Erythroblast (primary cell): ENCODE data around the gene GPR27.

ENCODE experiments used
- DNase-seq, 2 experiments: peaks; one replicate each; lab custom pipeline; 2025; lab: John Stamatoyannopoulos, UW
- GATA1 ChIP-seq: IDR thresholded peaks from 2 replicates; pipeline ENCODE4 v1.6.1; 2011; ENCODE audit warnings: low read depth, mild to moderate bottlenecking, control low read depth, low read length, moderate library complexity
- POLR2A ChIP-seq: IDR thresholded peaks from 2 replicates; pipeline ENCODE4 v1.6.1; 2011; ENCODE audit warnings: mild to moderate bottlenecking, low read length

Gene GPR27

DNA sequence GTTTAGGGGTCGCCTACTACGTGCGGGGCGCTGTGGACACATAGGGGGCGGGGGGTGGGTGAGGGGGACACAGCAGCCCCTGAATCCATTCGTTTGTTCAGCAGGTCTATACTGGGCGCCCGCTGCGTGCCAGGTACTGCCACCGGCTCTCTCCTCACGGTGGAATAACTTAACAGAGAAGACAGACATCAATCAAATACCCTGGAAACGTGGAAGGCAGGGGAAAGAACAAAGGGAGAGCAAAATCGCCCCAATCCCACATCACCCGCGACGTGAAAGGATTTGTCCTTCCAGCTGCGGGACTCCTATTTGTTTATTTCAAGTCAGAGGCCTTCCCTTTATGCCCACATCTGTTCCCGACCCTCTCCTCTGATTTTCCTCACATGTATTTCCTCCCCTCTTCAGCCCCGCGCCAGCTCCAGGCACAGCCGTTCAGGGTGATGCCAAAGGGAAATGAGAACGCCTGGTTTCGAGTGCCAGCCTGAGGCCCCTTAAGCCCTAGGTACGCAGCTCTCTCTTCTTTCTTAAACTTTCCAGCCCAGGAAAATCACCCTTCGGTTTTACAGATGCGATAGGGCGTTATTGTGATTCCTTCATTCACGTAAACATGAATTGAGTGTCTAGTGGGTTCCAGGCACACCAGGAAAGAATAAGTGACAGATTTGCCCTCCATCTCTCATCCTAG, 32.0 kb downstream of the GPR27 start:
- no peak for DNase-seq
- no peak for TF ChIP-seq POLR2A
- TF ChIP-seq GATA1 = no peak

DNA sequence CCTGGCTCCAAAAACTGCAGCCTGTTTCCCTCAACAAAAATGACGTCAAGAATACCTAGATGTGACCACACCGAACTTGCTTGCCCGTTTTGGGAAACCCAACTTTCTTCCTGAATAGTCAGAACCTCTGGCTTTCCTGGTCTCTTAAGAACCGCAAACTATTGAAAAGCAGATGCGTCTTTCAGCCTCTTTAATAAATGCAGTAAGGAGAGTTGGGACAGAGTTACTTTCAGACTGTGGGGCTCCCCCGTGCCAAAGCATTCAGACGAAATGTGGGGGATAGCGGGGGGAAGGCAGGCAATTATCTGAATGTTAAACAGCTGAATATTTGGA, 32.5 kb downstream of the GPR27 start:
- no peak for DNase-seq
- TF ChIP-seq GATA1 (no peak), POLR2A (no peak)

DNA sequence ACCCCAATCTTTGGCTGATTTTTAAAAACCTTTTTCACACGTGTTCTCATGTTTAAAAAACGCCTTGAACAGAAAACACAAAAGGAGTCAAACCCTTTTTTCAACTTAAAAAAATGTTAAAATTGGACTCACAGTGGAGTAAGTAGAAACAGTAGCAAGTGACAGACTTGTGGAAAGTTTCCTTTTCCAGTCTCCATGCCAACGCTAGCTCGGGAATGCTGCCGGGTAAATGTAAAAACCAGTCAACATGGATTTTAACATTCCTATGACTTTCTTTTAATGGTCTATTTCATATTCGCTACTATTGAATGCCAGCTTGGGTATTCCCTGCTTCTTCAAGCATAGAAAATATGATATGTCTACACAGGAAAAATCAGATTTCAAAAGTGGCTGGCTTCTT, 32.9 kb downstream of the GPR27 start:
- DNase-seq = no peak
- TF ChIP-seq GATA1 (no peak), POLR2A (no peak)

DNA sequence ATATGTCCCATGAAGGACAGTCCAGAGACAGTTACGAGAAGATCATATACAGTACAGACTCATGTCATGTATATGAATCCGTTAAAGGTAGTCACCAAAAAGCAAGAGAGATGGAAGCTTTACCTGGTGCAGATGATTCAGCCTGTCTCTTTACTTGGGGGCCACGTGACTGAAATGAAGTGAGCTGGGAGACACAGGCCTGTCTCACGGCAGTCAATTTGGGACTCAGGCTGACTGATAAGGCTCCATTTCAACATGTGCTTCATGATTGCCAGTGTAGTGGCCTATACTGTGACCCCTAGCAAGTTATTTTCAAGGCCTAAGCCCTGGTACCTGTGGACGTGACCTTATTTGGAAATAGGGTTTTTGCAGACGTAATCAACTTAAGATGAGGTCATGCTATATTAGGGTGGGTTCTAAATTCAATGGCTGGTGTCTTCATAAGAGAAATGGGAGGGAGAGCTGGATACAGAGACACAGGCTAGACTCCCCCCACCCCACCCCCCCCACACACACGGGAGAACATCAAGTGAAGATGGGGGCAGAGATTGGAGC, 34.3 kb downstream of the GPR27 start:
- DNase-seq = no peak

DNA sequence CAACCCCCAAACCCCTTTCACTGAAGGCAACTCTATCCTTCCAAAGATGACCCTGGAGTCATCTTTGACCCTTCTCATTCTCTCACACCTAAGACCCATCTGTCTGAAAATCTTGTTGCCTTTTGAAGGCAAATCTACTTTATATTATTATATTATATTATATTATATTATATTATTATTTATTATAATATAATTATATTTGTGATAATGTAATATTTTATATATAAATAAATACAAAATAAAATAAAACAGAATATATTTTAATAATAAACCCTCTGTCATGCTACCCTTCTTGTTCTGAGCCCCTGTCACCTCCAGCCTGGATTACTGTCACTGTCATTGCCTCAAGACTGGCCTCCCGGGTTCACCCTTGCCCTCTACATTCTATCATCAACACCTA, 36.3 kb downstream of the GPR27 start:
- TF ChIP-seq POLR2A = no peak
- no peak for TF ChIP-seq GATA1
- DNase-seq = no peak

More for the DNA sequence above, 34.3 kb downstream of the GPR27 start:
- TF ChIP-seq GATA1 (no peak), POLR2A (no peak)

DNA sequence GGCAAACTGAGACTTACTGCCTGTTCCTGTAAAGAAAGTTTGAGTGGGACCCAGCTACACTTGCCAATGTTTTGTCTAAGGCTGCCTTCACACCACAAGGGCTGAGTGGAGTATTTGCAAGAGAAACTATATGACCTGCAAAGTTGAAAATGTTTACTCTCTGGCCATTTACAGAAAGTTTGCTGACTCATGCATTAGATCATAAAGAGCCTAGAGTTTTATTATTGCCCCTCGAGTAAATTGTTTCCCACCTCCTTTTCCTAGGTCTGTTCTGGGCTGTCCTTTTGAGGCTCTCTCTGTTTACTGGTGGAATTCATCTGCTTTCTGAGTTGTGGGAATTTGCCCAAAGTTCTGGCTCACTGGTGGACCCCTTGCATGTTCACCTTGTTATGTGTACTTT, 38.0 kb downstream of the GPR27 start:
- DNase-seq = no peak
- TF ChIP-seq GATA1 (no peak), POLR2A (no peak)

DNA sequence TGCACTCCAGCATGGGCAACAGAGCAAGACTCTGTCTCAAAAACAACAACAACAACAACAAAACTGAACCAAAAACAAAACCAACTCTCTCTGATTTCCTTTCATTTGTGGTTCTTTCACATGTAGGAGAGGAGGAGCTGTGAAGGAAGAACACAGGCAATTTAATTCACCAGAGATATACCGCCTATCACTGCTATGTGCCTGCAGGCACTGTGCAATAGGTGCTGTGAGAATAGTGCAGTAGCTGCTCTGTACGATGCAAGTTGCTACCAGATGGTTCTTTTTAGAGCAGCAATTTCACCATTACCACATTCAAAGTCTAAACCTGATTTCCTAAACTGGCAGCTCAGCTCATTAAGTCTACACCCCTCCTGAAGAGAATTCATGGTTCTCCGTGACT, 42.6 kb downstream of the GPR27 start:
- TF ChIP-seq POLR2A (no peak), GATA1 (no peak)
- no peak for DNase-seq

DNA sequence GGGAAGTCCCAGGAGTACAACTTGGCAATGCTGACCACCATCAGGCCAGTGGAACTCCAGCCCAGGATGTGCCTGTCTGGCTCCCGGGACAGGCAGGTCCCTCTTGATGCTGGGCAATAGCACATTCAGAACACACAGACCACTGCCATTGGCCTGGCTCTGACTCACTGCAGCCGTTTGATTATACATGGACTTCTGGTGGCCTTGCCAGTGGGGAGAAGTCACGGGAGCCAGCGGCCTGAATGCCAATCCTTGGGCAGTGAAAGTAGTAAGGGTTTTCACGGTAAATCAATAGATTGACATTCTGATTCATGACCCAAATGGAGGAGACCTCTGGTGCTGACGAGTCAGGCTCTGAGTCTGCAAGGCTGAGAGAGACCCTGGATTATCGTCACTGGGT, 43.8 kb downstream of the GPR27 start:
- no peak for DNase-seq

DNA sequence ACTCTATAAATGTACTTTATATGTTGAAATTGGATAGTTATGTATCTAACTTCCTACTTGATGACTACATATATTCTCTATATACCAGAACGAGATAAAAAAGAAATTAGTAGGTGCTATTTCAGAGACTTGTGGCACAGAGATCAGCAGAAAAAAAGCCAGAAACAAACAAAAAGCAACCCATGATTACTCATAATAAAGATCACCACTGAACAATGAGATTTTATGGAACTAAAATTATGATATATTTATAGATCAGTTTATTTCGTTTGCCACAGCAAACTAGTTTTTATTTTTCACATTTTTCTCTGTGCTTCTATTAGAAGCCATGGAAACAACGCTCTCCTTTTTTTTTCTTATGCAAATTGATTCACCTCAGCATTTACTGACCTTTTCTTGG, 46.4 kb downstream of the GPR27 start:
- TF ChIP-seq POLR2A (no peak), GATA1 (no peak)
- no peak for DNase-seq

More for the DNA sequence above, 43.8 kb downstream of the GPR27 start:
- TF ChIP-seq GATA1 (no peak), POLR2A (no peak)

DNA sequence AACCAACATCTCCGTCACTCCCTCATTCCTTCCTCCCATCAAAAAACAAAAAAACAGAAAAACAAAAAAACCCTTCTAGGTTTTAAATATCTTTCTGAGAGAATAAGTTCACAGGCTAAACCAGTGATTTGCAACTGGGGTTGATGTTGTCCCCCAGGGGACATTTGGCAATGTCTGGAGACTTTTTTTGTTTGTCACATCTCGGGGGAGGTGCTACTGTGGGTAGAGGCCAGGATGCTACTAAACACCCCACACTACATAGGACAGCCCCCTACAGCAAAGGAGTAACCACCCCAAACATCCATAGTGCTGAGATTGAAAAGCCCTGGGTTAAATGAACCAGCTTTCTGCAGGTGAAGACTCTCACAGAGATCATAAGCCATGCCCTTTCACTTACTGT, 48.3 kb downstream of the GPR27 start:
- no peak for DNase-seq
- no peak for TF ChIP-seq POLR2A
- TF ChIP-seq GATA1 = no peak

DNA sequence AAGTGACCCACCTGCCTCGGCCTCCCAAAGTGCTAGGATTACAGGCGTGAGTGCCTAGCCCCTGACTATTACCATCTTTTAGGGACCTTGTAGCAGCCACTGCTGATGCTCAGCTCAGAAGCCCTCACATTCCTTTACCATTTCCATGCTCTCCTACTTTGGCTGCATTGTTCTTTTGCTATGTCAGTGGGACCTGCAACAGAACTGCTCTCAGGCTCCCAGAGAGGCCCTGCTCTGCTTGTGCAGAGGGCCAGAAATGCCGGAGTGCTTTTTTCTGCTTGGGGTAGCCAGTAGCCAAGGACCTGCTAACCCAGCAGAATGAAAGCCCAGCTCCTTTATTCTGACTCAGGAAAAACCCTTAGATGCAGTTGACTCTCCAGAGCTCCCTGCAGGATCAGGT, 49.6 kb downstream of the GPR27 start:
- DNase-seq = no peak
- TF ChIP-seq GATA1 (no peak), POLR2A (no peak)

DNA sequence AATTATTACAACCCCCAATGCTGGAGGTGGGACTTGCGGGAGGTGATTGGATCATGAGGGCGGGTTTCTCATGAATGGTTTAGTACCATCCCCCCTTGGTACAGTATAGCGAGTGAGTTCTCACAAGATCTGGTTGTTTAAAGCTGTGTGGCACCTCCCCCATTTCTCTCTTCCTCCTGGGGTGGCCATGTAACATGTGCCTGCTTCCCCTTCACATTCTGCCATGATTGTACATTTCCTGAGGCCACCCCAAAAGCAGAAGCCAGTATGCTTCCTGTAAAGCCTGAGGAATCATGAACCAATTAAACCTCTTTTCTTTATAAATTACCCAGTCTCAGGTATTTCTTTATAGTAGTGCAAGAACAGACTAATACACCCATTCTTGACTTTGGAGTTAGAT, 51.5 kb downstream of the GPR27 start:
- TF ChIP-seq GATA1 (no peak), POLR2A (no peak)
- no peak for DNase-seq

DNA sequence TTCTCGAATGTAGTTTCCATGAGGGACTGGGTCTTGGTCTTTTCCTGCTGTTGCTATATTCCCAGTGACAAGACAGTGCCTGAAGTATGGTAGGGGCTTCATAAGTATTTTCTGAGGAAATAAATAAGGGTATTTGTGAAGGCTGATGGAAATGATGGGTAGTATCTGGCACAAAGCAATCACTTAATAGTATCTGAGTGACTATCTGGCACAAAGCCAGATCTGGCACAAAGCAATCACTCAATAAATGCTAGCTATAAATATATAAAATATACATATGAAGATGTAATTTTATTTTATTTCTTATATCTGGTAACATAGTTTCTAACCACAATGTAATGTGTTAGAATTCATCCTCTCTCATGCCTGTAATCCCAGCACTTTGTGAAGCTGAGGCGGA, 52.0 kb downstream of the GPR27 start:
- no peak for DNase-seq
- TF ChIP-seq POLR2A (no peak), GATA1 (no peak)
